AG08395 (cell line): Measurements from ENCODE around the gene KLF9.
"Not testable (repeated sequence)": the region's sequence is repeated elsewhere in the genome, so short reads cannot be mapped to it uniquely, and the experiment has no call there.

ENCODE experiments used
- DNase-seq: peaks from one replicate; pipeline ENCODE4 v3.0.0; 2012; ENCODE audit warnings: mixed read lengths, low spot score

KLF9 gene

GRCh38 chr9:70404261-70404660 lies 10.2 kb downstream of the KLF9 start:
- DNase-seq = no peak

- peak; percentile 8 for DNase-seq
These were observed 10.8 kb downstream of the KLF9 start for GRCh38 chr9:70403618-70404025.

- peak; percentile 19 for DNase-seq
These were observed 11.3 kb downstream of the KLF9 start for GRCh38 chr9:70403166-70403565.

- DNase-seq = no peak
These were observed 12.2 kb downstream of the KLF9 start for GRCh38 chr9:70402213-70402612.

GRCh38 chr9:70401241-70401640 lies 13.2 kb downstream of the KLF9 start:
- not testable (repeated sequence) for DNase-seq

- DNase-seq = no peak
These were observed 14.2 kb downstream of the KLF9 start for GRCh38 chr9:70400107-70400892.

- no peak for DNase-seq
These were observed 15.3 kb downstream of the KLF9 start for GRCh38 chr9:70399141-70399540.

- no peak for DNase-seq
These were observed 16.3 kb downstream of the KLF9 start for GRCh38 chr9:70398145-70398556.

GRCh38 chr9:70395652-70396051 lies 18.8 kb downstream of the KLF9 start:
- no peak for DNase-seq

- no peak for DNase-seq
These were observed 21.6 kb downstream of the KLF9 start for GRCh38 chr9:70392850-70393249.

GRCh38 chr9:70392189-70392588 lies 22.3 kb downstream of the KLF9 start:
- no peak for DNase-seq

- DNase-seq = no peak
These were observed 23.5 kb downstream of the KLF9 start for GRCh38 chr9:70390933-70391341.

- DNase-seq = peak; percentile 56
These were observed 24.7 kb downstream of the KLF9 start for GRCh38 chr9:70389621-70390266.

- DNase-seq = no peak
These were observed 25.3 kb downstream of the KLF9 start for GRCh38 chr9:70389188-70389587.

GRCh38 chr9:70387663-70388062 lies 26.8 kb downstream of the KLF9 start:
- DNase-seq = no peak

GRCh38 chr9:70385426-70385825 lies 29.0 kb downstream of the KLF9 start:
- DNase-seq = no peak

GRCh38 chr9:70382709-70383605 lies 31.5 kb downstream of the KLF9 start:
- DNase-seq = no peak

- no peak for DNase-seq
These were observed 32.3 kb downstream of the KLF9 start for GRCh38 chr9:70382046-70382708.

- no peak for DNase-seq
These were observed 39.4 kb downstream of the KLF9 start for GRCh38 chr9:70374962-70375618.

- no peak for DNase-seq
These were observed 47.0 kb downstream of the KLF9 start for GRCh38 chr9:70367305-70367930.

- no peak for DNase-seq
These were observed 50.7 kb downstream of the KLF9 start for GRCh38 chr9:70363760-70364159.
